H9 (cell line): ENCODE results near the gene ASXL3. TPM values are rescaled to one million over a fixed set of nuclear protein-coding genes. Genes with fewer than 3 reads are reported as not detected.

Experiments
- DNase-seq: peaks from one replicate; pipeline ENCODE4 v3.0.0-alpha.2; 2017
- H2AFZ ChIP-seq: one replicate; pipeline ENCODE4 v1.6.1; 2013; ENCODE audit warnings: mild to moderate bottlenecking, low read length, control low read depth, moderate library complexity
- H2AK5ac ChIP-seq: 2 replicates; pipeline ENCODE4 v1.6.1; 2013; ENCODE audit warnings: low read length, control low read depth, mixed read lengths; ENCODE audit not compliant: insufficient read length
- H2BK120ac ChIP-seq: one replicate; pipeline ENCODE4 v1.6.1; 2013; ENCODE audit warnings: low read depth, mild to moderate bottlenecking, low read length, control low read depth, inconsistent platforms; ENCODE audit not compliant: poor library complexity, severe bottlenecking
- H2BK12ac ChIP-seq: 2 replicates; pipeline ENCODE4 v1.6.1; 2013; ENCODE audit warnings: low read length, control low read depth, mixed read lengths, low read depth; ENCODE audit not compliant: insufficient read length
- H2BK15ac ChIP-seq: 2 replicates; pipeline ENCODE4 v1.6.1; 2013; ENCODE audit warnings: low read depth, low read length, control low read depth
- H2BK20ac ChIP-seq: one replicate; pipeline ENCODE4 v1.6.1; 2013; ENCODE audit warnings: low read depth, mild to moderate bottlenecking, low read length, control low read depth, inconsistent platforms; ENCODE audit not compliant: poor library complexity, severe bottlenecking
- H2BK5ac ChIP-seq: 2 replicates; pipeline ENCODE4 v1.6.1; 2013; ENCODE audit warnings: low read length, control low read depth, mixed read lengths; ENCODE audit not compliant: insufficient read length
- H3K14ac ChIP-seq: 2 replicates; pipeline ENCODE4 v1.6.1; 2013; ENCODE audit warnings: low read length, control low read depth; ENCODE audit not compliant: insufficient read depth
- H3K18ac ChIP-seq: 2 replicates; pipeline ENCODE4 v1.6.1; 2013; ENCODE audit warnings: low read depth, mild to moderate bottlenecking, mixed read lengths, low read length, control low read depth; ENCODE audit not compliant: insufficient read length
- H3K23ac ChIP-seq: 2 replicates; pipeline ENCODE4 v1.6.1; 2013; ENCODE audit warnings: low read length, control low read depth, mixed read lengths, low read depth; ENCODE audit not compliant: insufficient read length
- H3K23me2 ChIP-seq: 2 replicates; pipeline ENCODE4 v1.6.1; 2013; ENCODE audit warnings: low read depth, mild to moderate bottlenecking, mixed read lengths, low read length, control low read depth; ENCODE audit not compliant: insufficient read length, poor library complexity, severe bottlenecking
- H3K27ac ChIP-seq: 2 replicates; pipeline ENCODE4 v1.5.1; 2013; ENCODE audit warnings: low read length, control low read depth, mixed read lengths, low read depth; ENCODE audit not compliant: insufficient read length
- H3K27me3 ChIP-seq: 2 replicates; pipeline ENCODE4 v1.6.1; 2013; ENCODE audit warnings: low read length, control low read depth, inconsistent platforms; ENCODE audit not compliant: insufficient read depth
- H3K4ac ChIP-seq: 2 replicates; pipeline ENCODE4 v1.6.1; 2013; ENCODE audit warnings: low read depth, mild to moderate bottlenecking, control low read depth, inconsistent platforms, low read length, moderate library complexity
- H3K4me1 ChIP-seq: 2 replicates; pipeline ENCODE4 v1.6.1; 2013; ENCODE audit warnings: low read length, control low read depth, inconsistent platforms; ENCODE audit not compliant: insufficient read depth
- H3K4me2 ChIP-seq: 2 replicates; pipeline ENCODE4 v1.6.1; 2013; ENCODE audit warnings: low read length, control low read depth, mixed read lengths; ENCODE audit not compliant: insufficient read length, insufficient read depth
- H3K56ac ChIP-seq: 2 replicates; pipeline ENCODE4 v1.6.1; 2013; ENCODE audit warnings: low read depth, mild to moderate bottlenecking, mixed read lengths, low read length, control low read depth; ENCODE audit not compliant: insufficient read length
- H3K79me1 ChIP-seq: 2 replicates; pipeline ENCODE4 v1.6.1; 2013; ENCODE audit warnings: low read depth, mild to moderate bottlenecking, moderate library complexity, low read length, control low read depth, inconsistent platforms; ENCODE audit not compliant: insufficient read depth, poor library complexity, severe bottlenecking
- H3K79me2 ChIP-seq: 2 replicates; pipeline ENCODE4 v1.6.1; 2013; ENCODE audit warnings: low read length, control low read depth, inconsistent platforms; ENCODE audit not compliant: insufficient read depth
- H3K9ac ChIP-seq: 2 replicates; pipeline ENCODE4 v1.6.1; 2013; ENCODE audit warnings: low read length, control low read depth, mixed read lengths; ENCODE audit not compliant: insufficient read length; ENCODE audit errors: extremely low read depth
- H3K9me3 ChIP-seq: one replicate; pipeline ENCODE4 v1.6.1; 2013; ENCODE audit warnings: low read depth, low read length, inconsistent platforms; ENCODE audit not compliant: control insufficient read depth
- H3T11ph ChIP-seq: one replicate; pipeline ENCODE4 v1.6.1; 2013; ENCODE audit warnings: mild to moderate bottlenecking, low read length, control low read depth, inconsistent platforms
- H4K20me1 ChIP-seq: one replicate; pipeline ENCODE4 v1.6.1; 2013; ENCODE audit not compliant: control insufficient read depth, insufficient read length, insufficient read depth
- H4K5ac ChIP-seq: 2 replicates; pipeline ENCODE4 v1.6.1; 2013; ENCODE audit warnings: low read depth, mild to moderate bottlenecking, mixed read lengths, low read length, control low read depth; ENCODE audit not compliant: insufficient read length
- H4K8ac ChIP-seq: replicated peaks from 2 replicates; pipeline ENCODE4 v1.6.1; 2013; ENCODE audit warnings: low read length, control low read depth, mixed read lengths, low read depth; ENCODE audit not compliant: insufficient read length
- H4K91ac ChIP-seq: 2 replicates; pipeline ENCODE4 v1.6.1; 2013; ENCODE audit warnings: low read depth, mild to moderate bottlenecking, moderate library complexity, mixed read lengths, low read length, control low read depth; ENCODE audit not compliant: insufficient read length
- H3K27ac Mint-ChIP-seq, 3 experiments: 2 replicates in 2 of 3; 3 replicates in 1 of 3; pipeline ENCODE4 v1.8.0; 2020 to 2021; ENCODE audit warnings: mixed read lengths in 3 of 3, mild to moderate bottlenecking in 1 of 3, moderate library complexity in 1 of 3
- H3K27me3 Mint-ChIP-seq: 2 replicates; pipeline ENCODE4 v1.8.0; 2021; ENCODE audit warnings: low read depth, mild to moderate bottlenecking, moderate library complexity, mixed read lengths
- H3K36me3 Mint-ChIP-seq, 3 experiments: 2 replicates in 2 of 3; 3 replicates in 1 of 3; pipeline ENCODE4 v1.8.0; 2020 to 2021; ENCODE audit warnings: low read depth in 3 of 3, mixed read lengths in 3 of 3; ENCODE audit not compliant: insufficient read depth in 1 of 3
- H3K4me1 Mint-ChIP-seq, 2 experiments: 2 replicates each; pipeline ENCODE4 v1.8.0; 2020; ENCODE audit warnings: mixed read lengths in 2 of 2
- H3K4me3 Mint-ChIP-seq, 2 experiments: 2 replicates in 1 of 2; 3 replicates in 1 of 2; pipeline ENCODE4 v1.8.0; 2020 to 2021; ENCODE audit warnings: mild to moderate bottlenecking in 2 of 2, mixed read lengths in 2 of 2, moderate library complexity in 1 of 2
- H3K9me3 Mint-ChIP-seq, 2 experiments: 2 replicates in 1 of 2; 3 replicates in 1 of 2; pipeline ENCODE4 v1.8.0; 2020; ENCODE audit warnings: mild to moderate bottlenecking in 2 of 2, mixed read lengths in 2 of 2, moderate library complexity in 1 of 2
- WGBS: extraction: QIAGEN DNeasy Blood & Tissue Kit; methylation state at CpG from one replicate; pipeline ENCODE4 v1.1.7; 2013; ENCODE audit warnings: missing lambda C conversion rate, low lambda C conversion rate, mixed read lengths; ENCODE audit not compliant: insufficient read length; ENCODE audit errors: extremely low coverage; 5-methylcytosine and 5-hydroxymethylcytosine counted together
- total RNA-seq: library from RNA; stranded (reverse); gene quantifications from 2 replicates; pipeline ENCODE4 v1.2.1, GENCODE V29; 2021
- TF ChIP-seq, protein P1 (sequence below): fragments of 200-600 bp; sonication (generic); conservative IDR thresholded peaks from 3 replicates; pipeline ENCODE4 v1.8.0; 2021; ENCODE audit warnings: antibody characterized with exemption, mild to moderate bottlenecking

The ASXL3 gene
- total RNA-seq, 1 experiment from 2014 or later, result 0.35 TPM

DNA sequence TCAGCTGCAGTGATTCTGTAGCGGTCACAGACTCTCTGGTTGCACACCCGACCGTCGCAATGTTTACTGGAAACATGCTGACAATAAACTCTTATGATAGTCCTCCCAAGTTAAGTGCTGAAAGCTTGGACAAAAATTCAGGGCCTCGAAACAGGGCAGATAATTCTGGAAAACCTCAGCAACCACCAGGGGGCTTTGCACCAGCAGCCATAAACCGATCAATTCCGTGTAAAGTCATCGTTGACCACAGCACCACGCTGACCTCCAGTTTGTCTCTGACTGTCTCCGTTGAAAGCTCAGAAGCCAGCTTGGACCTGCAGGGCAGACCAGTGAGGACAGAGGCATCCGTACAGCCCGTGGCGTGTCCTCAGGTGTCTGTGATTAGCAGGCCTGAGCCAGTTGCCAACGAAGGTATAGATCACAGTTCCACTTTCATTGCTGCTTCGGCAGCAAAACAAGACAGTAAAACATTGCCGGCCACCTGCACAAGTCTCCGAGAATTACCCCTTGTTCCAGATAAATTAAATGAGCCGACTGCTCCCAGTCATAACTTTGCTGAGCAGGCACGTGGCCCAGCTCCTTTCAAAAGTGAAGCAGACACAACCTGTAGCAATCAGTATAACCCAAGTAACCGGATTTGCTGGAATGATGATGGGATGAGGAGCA is 166.1 kb downstream of the ASXL3 start:
- WGBS, result no CpG with 5 or more reads among the region's 20 CpGs

More for the DNA sequence above, 166.1 kb downstream of the ASXL3 start:
- Histone ChIP-seq H3K79me1 (no peaks in the 10 kb centered on the region), H3K14ac (no peak overlapping the region), H3K4ac (no peak overlapping the region), H3K4me2 (no peak overlapping the region), H2BK20ac (no peak overlapping the region), H3K27me3 (no peaks in the 10 kb centered on the region), H3T11ph (no peak overlapping the region), H2BK15ac (no peak overlapping the region), H3K9me3 (no peaks in the 10 kb centered on the region), H3K4me1 (no peaks in the 10 kb centered on the region), H2BK120ac (no peak overlapping the region), H4K91ac (no peak overlapping the region), H2BK5ac (no peak overlapping the region), H3K23me2 (no peaks in the 10 kb centered on the region), H3K79me2 (no peaks in the 10 kb centered on the region), H2AFZ (no peak overlapping the region), H4K8ac (no peak overlapping the region), H3K27ac (no peak overlapping the region), H2BK12ac (no peak overlapping the region), H4K5ac (no peak overlapping the region), H3K18ac (no peak overlapping the region), H3K23ac (no peak overlapping the region), H3K56ac (no peak overlapping the region), H3K9ac (no peak overlapping the region), H2AK5ac (no peak overlapping the region), H4K20me1 (no peaks in the 10 kb centered on the region)
- H3K27ac Mint-ChIP-seq, result no peak overlapping the region
- peaks cover 5 to 10% of the 10 kb centered on the region in 2 experiments; a peak in 2 of 4 replicates for H3K4me1 Mint-ChIP-seq
- H3K27me3 Mint-ChIP-seq, result no peaks in the 10 kb centered on the region; the same call in 1 of the 2 replicates
- H3K4me3 Mint-ChIP-seq, result no peak overlapping the region
- H3K9me3 Mint-ChIP-seq, result no peaks in the 10 kb centered on the region
- DNase-seq, result no peak
- no peaks in the 10 kb centered on the region for H3K36me3 Mint-ChIP-seq
- TF ChIP-seq, protein P1, sequence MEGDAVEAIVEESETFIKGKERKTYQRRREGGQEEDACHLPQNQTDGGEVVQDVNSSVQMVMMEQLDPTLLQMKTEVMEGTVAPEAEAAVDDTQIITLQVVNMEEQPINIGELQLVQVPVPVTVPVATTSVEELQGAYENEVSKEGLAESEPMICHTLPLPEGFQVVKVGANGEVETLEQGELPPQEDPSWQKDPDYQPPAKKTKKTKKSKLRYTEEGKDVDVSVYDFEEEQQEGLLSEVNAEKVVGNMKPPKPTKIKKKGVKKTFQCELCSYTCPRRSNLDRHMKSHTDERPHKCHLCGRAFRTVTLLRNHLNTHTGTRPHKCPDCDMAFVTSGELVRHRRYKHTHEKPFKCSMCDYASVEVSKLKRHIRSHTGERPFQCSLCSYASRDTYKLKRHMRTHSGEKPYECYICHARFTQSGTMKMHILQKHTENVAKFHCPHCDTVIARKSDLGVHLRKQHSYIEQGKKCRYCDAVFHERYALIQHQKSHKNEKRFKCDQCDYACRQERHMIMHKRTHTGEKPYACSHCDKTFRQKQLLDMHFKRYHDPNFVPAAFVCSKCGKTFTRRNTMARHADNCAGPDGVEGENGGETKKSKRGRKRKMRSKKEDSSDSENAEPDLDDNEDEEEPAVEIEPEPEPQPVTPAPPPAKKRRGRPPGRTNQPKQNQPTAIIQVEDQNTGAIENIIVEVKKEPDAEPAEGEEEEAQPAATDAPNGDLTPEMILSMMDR, result peak; percentile 50; the same call in 2 of the 3 replicates
